HepG2 (cell line): ENCODE data around the gene TUBB3. TPM values are rescaled to one million over a fixed set of nuclear protein-coding genes. Genes with fewer than 3 reads are reported as not detected.

Experiments
- AGO2 ChIP-seq: fragments of 200-400 bp; formaldehyde crosslinking; optimal IDR thresholded peaks from 2 replicates; pipeline ENCODE3; 2017; ENCODE audit warnings: mild to moderate bottlenecking, low read depth, low read length, moderate library complexity
- CBX5 ChIP-seq: sonication (generic); formaldehyde crosslinking; IDR thresholded peaks from 2 replicates; pipeline ENCODE4 v1.4.0; 2020; ENCODE audit warnings: missing genetic modification reagents, borderline replicate concordance
- CHCHD3 ChIP-seq: sonication (generic); formaldehyde crosslinking; IDR thresholded peaks from 2 replicates; pipeline ENCODE4 v1.8.0; 2022; ENCODE audit warnings: mild to moderate bottlenecking, missing genetic modification reagents, moderate library complexity
- DZIP1 ChIP-seq: sonication (generic); formaldehyde crosslinking; IDR thresholded peaks from 2 replicates; pipeline ENCODE4 v1.5.0; 2020; ENCODE audit warnings: mild to moderate bottlenecking, missing genetic modification reagents
- E2F1 ChIP-seq: sonication (generic); formaldehyde crosslinking; IDR thresholded peaks from 2 replicates; pipeline ENCODE4 v1.5.0; 2020; ENCODE audit warnings: missing genetic modification reagents
- KLF11 ChIP-seq: IDR thresholded peaks from 2 replicates; pipeline ENCODE4 v1.6.1; 2016; ENCODE audit warnings: missing compliant biosample characterization
- PRDM15 ChIP-seq: sonication (generic); formaldehyde crosslinking; IDR thresholded peaks from 2 replicates; pipeline ENCODE4 v1.4.0; 2020; ENCODE audit warnings: missing genetic modification reagents
- PREB ChIP-seq: sonication (generic); formaldehyde crosslinking; IDR thresholded peaks from 2 replicates; pipeline ENCODE4 v1.4.0; 2020; ENCODE audit warnings: missing genetic modification reagents
- RAD21 ChIP-seq: fragments of 450-650 bp; formaldehyde crosslinking; IDR thresholded peaks from 2 replicates; pipeline ENCODE4 v1.5.0; 2020; ENCODE audit warnings: mild to moderate bottlenecking
- RARG ChIP-seq: sonication (generic); formaldehyde crosslinking; IDR thresholded peaks from 2 replicates; pipeline ENCODE4 v1.4.0; 2020; ENCODE audit warnings: low read depth, mild to moderate bottlenecking, missing genetic modification reagents
- RBM39 ChIP-seq: fragments of 200-400 bp; formaldehyde crosslinking; IDR thresholded peaks from one replicate; pipeline ENCODE4 v1.6.1; 2018; ENCODE audit warnings: antibody characterized with exemption, mild to moderate bottlenecking, low read depth, low read length; ENCODE audit not compliant: poor library complexity, severe bottlenecking
- RORA ChIP-seq: sonication (generic); formaldehyde crosslinking; IDR thresholded peaks from 2 replicates; pipeline ENCODE4 v1.5.0; 2020; ENCODE audit warnings: mild to moderate bottlenecking, missing genetic modification reagents, moderate library complexity
- SP4 ChIP-seq: sonication (generic); formaldehyde crosslinking; IDR thresholded peaks from 2 replicates; pipeline ENCODE4 v1.8.1; 2023; ENCODE audit warnings: mild to moderate bottlenecking, missing genetic modification reagents
- ZNF414 ChIP-seq: sonication (generic); formaldehyde crosslinking; IDR thresholded peaks from 2 replicates; pipeline ENCODE4 v1.5.0; 2020; ENCODE audit warnings: missing genetic modification reagents
- ZNF687 ChIP-seq: sonication (generic); formaldehyde crosslinking; IDR thresholded peaks from 2 replicates; pipeline ENCODE4 v1.5.1; 2020; ENCODE audit warnings: mild to moderate bottlenecking, missing genetic modification reagents, moderate library complexity
- polyA plus RNA-seq, 8 experiments: library from polyadenylated mRNA; depleted of rRNA in 3 of 8; stranded (reverse) in 7 of 8; unstranded in 1 of 8; fragments of >200 nt; fragmentation: Illumina TruSeq in 4 of 8; extraction: Trizol in 4 of 8; gene quantifications; 2 replicates each; pipeline versions ENCODE4 v1.2.1 to v1.2.3, GENCODE V29; 2011 to 2016; ENCODE audit warnings: low read depth in 4 of 8, missing spikeins in 1 of 8, mixed read lengths in 1 of 8; ENCODE audit not compliant: insufficient read depth in 1 of 8
- total RNA-seq, 5 experiments: library from RNA; depleted of rRNA; stranded (reverse); fragments of >200 nt; fragmentation: Illumina TruSeq; extraction: Trizol; gene quantifications; 2 replicates each; pipeline ENCODE4 v1.2.3, GENCODE V29; 2016; ENCODE audit warnings: low read depth in 1 of 5

TUBB3 gene
- total and polyA plus RNA-seq, 2 of the 13 experiments (the other 11 are each of a cell fraction or from before 2014, with no cell fraction given) = 110 to 185 TPM

GRCh38 chr16:89949756-89950155 lies 26.6 kb downstream of the TUBB3 start (continued):
- TF ChIP-seq PRDM15 (CRISPR knock-in tag) = no peak
- TF ChIP-seq E2F1 (CRISPR knock-in tag) = no peak
- TF ChIP-seq RAD21 = no peak
- TF ChIP-seq ZNF414 (CRISPR knock-in tag) = no peak
- 0 out of 2 replicates have a peak, but pooled peaks have one; percentile 26 for TF ChIP-seq DZIP1 (CRISPR knock-in tag)
- no peak for TF ChIP-seq RBM39
- TF ChIP-seq PREB (CRISPR knock-in tag) = no peak
- TF ChIP-seq RARG (CRISPR knock-in tag) = no peak
- no peak for TF ChIP-seq RORA (CRISPR knock-in tag)
- no peak for TF ChIP-seq AGO2
- TF ChIP-seq SP4 (CRISPR knock-in tag) = no peak
- TF ChIP-seq CBX5 (CRISPR knock-in tag) = no peak
- no peak for TF ChIP-seq KLF11
- peak; percentile 16; the same call in 1 of the 2 replicates for TF ChIP-seq ZNF687 (CRISPR knock-in tag)
- TF ChIP-seq CHCHD3 (CRISPR knock-in tag) = no peak
